Activated CD8-positive, alpha-beta T cell treated with anti-CD3 and anti-CD28 coated beads, Interleukin-2, amount 10 ng/mL, durations not matched to agents 7 days and 5 days (primary cell): Measurements from ENCODE around the gene VTI1A. TPM values are rescaled to one million over a fixed set of nuclear protein-coding genes. Genes with fewer than 3 reads are reported as not detected.
A peak's percentile ranks its signal among the peaks of the same experiment; 100 is the strongest.
"Not testable (repeated sequence)": the region's sequence is repeated elsewhere in the genome, so short reads cannot be mapped to it uniquely, and the experiment has no call there.

ENCODE experiments used
- ATAC-seq: fragments of 150-1000 bp; cut with Tn5 transposase; one replicate; pipeline ENCODE4 v1.10.0; 2021; ENCODE audit warnings: moderate library complexity
- CTCF ChIA-PET: fragments of 350-600 bp; sonication (Branson Sonifier 250); formaldehyde crosslinking; loops from one replicate; lab custom pipeline; 2021; ENCODE audit warnings: antibody characterized with exemption; lab: Charles Lee
- POLR2A ChIA-PET: fragments of 350-600 bp; sonication (Branson Sonifier 250); formaldehyde crosslinking; loops from one replicate; lab custom pipeline; 2021; ENCODE audit warnings: antibody characterized with exemption; lab: Charles Lee
- DNase-seq: peaks from one replicate; pipeline ENCODE4 v3.0.0-alpha.2; 2020
- H3K27ac Mint-ChIP-seq: one replicate; pipeline ENCODE4 v1.8.0; 2021; ENCODE audit warnings: mild to moderate bottlenecking, mixed read lengths
- H3K27me3 Mint-ChIP-seq: one replicate; pipeline ENCODE4 v1.8.0; 2021; ENCODE audit warnings: low read depth, mixed read lengths
- H3K36me3 Mint-ChIP-seq: one replicate; pipeline ENCODE4 v1.8.0; 2021; ENCODE audit warnings: low read depth, mixed read lengths
- H3K4me1 Mint-ChIP-seq: one replicate; pipeline ENCODE4 v1.8.0; 2021; ENCODE audit warnings: low read depth, mixed read lengths
- H3K4me3 Mint-ChIP-seq: one replicate; pipeline ENCODE4 v1.8.0; 2021; ENCODE audit warnings: mild to moderate bottlenecking, mixed read lengths
- H3K9me3 Mint-ChIP-seq: one replicate; pipeline ENCODE4 v1.8.0; 2022; ENCODE audit warnings: mixed read lengths; ENCODE audit not compliant: insufficient read depth
- total RNA-seq, 2 experiments: library from RNA; stranded (reverse); gene quantifications; one replicate each; pipeline ENCODE4 v1.2.3, GENCODE V29; 2021

The VTI1A gene
- total RNA-seq, 2 experiments from 2014 or later, result 40.2 to 43.7 TPM

GRCh38 chr10:112716076-112716475 lies 269.1 kb downstream of the VTI1A start:
- no peak overlapping the region for H3K4me3 Mint-ChIP-seq
- H3K36me3 Mint-ChIP-seq, result peaks cover 8% of the 10 kb centered on the region
- H3K27ac Mint-ChIP-seq, result no peak overlapping the region
- no peaks in the 10 kb centered on the region for H3K27me3 Mint-ChIP-seq
- no peaks in the 10 kb centered on the region for H3K4me1 Mint-ChIP-seq
- ATAC-seq (no peak), DNase-seq (no peak)
- H3K9me3 Mint-ChIP-seq, result no peaks in the 10 kb centered on the region
- POLR2A ChIA-PET, result no interaction called here
- CTCF ChIA-PET, result no interaction called here

- no peak for DNase-seq
- ATAC-seq, result no peak
- Mint-ChIP-seq H3K36me3 (peaks cover 6% of the 10 kb centered on the region), H3K27me3 (no peaks in the 10 kb centered on the region), H3K4me3 (no peak overlapping the region), H3K9me3 (no peaks in the 10 kb centered on the region), H3K4me1 (no peaks in the 10 kb centered on the region), H3K27ac (no peak overlapping the region)
- ChIA-PET POLR2A (no interaction called here), CTCF (no interaction called here)
These were observed 270.0 kb downstream of the VTI1A start for GRCh38 chr10:112716924-112717413.

DNA sequence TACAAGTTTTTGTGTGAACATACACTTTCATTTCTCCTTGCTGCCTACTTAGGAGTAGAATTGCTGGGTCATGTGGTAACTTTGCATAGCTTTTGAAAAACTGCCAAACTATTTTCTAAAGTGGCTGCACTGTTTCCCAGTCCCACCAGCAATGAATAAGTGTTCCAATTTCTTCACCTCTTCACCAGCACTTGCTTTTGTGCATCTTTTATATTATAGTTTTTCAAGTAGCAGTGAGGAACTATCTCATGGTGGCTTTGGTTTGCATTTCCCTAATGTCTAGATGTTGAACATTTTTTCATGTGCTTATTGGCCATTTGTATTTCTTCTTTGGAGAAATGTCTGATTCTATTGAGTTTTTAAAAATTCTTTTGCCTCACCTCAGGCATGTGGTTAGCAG lies 273.2 kb downstream of the VTI1A start:
- CTCF ChIA-PET, result interaction anchor here (0.9 to 3.6 kb wide), 3 partner anchors 10 to 665 kb away, joined by 3 to 19 read pairs (median 3); no protein-coding TSS in a partner anchor
- no peak for ATAC-seq
- Mint-ChIP-seq H3K4me3 (no peak overlapping the region), H3K4me1 (no peaks in the 10 kb centered on the region), H3K27me3 (no peaks in the 10 kb centered on the region), H3K27ac (no peak overlapping the region), H3K36me3 (peaks cover 6% of the 10 kb centered on the region), H3K9me3 (no peaks in the 10 kb centered on the region)
- POLR2A ChIA-PET, result no interaction called here
- DNase-seq, result no peak

DNA sequence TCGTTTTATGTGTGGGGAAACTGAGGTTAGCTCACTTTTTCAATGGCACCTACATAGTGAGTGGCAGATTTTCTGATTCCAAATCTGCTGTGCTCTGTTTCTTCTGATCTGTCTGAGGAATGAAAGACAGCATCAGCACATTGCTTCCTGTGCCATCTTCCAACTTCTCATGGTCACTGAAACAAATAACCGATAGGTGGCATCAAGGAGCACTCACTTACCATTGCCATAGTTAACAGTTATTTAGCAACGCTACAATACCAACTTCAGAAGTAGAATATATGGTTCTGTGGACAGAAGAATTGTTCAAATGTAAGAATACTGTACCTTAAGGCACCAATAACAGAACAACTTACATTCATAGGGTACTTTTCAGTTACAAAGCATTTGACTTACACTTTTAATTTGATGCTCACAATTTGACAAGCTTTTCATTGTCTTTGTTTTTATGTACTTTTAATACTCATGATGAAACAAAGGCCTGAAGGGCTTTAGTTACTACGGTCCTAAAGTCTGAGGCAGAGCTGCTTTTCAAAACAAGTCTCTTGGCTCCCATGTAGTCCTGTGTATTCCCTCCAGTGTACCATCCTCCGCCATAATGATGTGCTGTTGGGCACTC lies 274.2 kb downstream of the VTI1A start:
- Mint-ChIP-seq H3K4me3 (no peak overlapping the region), H3K27me3 (no peaks in the 10 kb centered on the region), H3K36me3 (no peaks in the 10 kb centered on the region), H3K9me3 (no peaks in the 10 kb centered on the region), H3K4me1 (no peaks in the 10 kb centered on the region), H3K27ac (no peak overlapping the region)
- DNase-seq (peak; percentile 35), ATAC-seq (no peak)
- POLR2A ChIA-PET, result no interaction called here
- CTCF ChIA-PET, result interaction anchor here (0.9 to 3.6 kb wide), 9 partner anchors 9 to 664 kb away, joined by 3 to 19 read pairs (median 4); no protein-coding TSS in a partner anchor

DNA sequence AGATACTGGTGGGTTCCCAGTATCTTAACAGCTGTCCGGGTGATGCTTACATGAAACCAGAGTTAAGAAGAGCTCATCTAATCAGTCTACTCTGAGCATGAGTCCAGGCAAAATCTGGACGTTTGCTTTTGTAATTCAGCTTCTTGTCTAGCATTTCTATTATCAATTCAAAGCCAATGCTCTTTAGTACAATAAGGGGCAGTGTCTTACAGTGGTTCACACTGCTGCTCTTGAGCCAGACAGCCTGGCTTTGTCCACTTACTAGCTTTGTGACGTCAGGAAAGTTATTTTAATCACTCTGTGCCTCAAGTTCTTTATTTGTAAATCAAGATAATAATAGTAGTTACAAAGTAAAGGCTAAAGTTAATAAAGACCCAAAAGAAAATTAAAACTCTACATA lies 275.7 kb downstream of the VTI1A start:
- POLR2A ChIA-PET, result no interaction called here
- Mint-ChIP-seq H3K27me3 (no peaks in the 10 kb centered on the region), H3K9me3 (no peaks in the 10 kb centered on the region), H3K4me3 (no peak overlapping the region), H3K27ac (no peak overlapping the region), H3K4me1 (no peaks in the 10 kb centered on the region), H3K36me3 (no peaks in the 10 kb centered on the region)
- DNase-seq (no peak), ATAC-seq (no peak)
- CTCF ChIA-PET, result interaction anchor here (2.4 to 3.6 kb wide), 2 partner anchors 247 to 663 kb away, joined by 9 to 19 read pairs; no protein-coding TSS in a partner anchor

- DNase-seq (no peak), ATAC-seq (no peak)
- H3K9me3 Mint-ChIP-seq, result no peaks in the 10 kb centered on the region
- H3K27me3 Mint-ChIP-seq, result no peaks in the 10 kb centered on the region
- H3K36me3 Mint-ChIP-seq, result no peaks in the 10 kb centered on the region
- ChIA-PET CTCF (no interaction called here), POLR2A (no interaction called here)
- H3K27ac Mint-ChIP-seq, result no peak overlapping the region
- H3K4me1 Mint-ChIP-seq, result no peaks in the 10 kb centered on the region
- no peak overlapping the region for H3K4me3 Mint-ChIP-seq
These were observed 276.9 kb downstream of the VTI1A start for GRCh38 chr10:112723876-112724275.

- POLR2A ChIA-PET, result no interaction called here
- DNase-seq, result no peak
- H3K4me1 Mint-ChIP-seq, result no peaks in the 10 kb centered on the region
- CTCF ChIA-PET, result interaction anchor here (1.6 kb wide), 1 partner anchor 839 kb away, joined by 4 read pairs; no protein-coding TSS in a partner anchor
- no peaks in the 10 kb centered on the region for H3K27me3 Mint-ChIP-seq
- H3K27ac Mint-ChIP-seq, result no peak overlapping the region
- H3K4me3 Mint-ChIP-seq, result no peak overlapping the region
- no peaks in the 10 kb centered on the region for H3K36me3 Mint-ChIP-seq
- no peaks in the 10 kb centered on the region for H3K9me3 Mint-ChIP-seq
- no peak for ATAC-seq
These were observed 277.5 kb downstream of the VTI1A start for GRCh38 chr10:112724404-112724991.

GRCh38 chr10:112728118-112728883 lies 281.3 kb downstream of the VTI1A start:
- no peak for ATAC-seq
- no peak for DNase-seq
- no peak overlapping the region for H3K4me3 Mint-ChIP-seq
- POLR2A ChIA-PET, result interaction anchor here (0.7 kb wide), 1 partner anchor 127 kb away, joined by 3 read pairs; no protein-coding TSS in a partner anchor
- H3K27me3 Mint-ChIP-seq, result no peaks in the 10 kb centered on the region
- H3K36me3 Mint-ChIP-seq, result no peaks in the 10 kb centered on the region
- CTCF ChIA-PET, result interaction anchor here (0.7 kb wide), 1 partner anchor 11 kb away, joined by 4 read pairs; no protein-coding TSS in a partner anchor
- no peaks in the 10 kb centered on the region for H3K4me1 Mint-ChIP-seq
- no peaks in the 10 kb centered on the region for H3K9me3 Mint-ChIP-seq
- no peak overlapping the region for H3K27ac Mint-ChIP-seq

DNA sequence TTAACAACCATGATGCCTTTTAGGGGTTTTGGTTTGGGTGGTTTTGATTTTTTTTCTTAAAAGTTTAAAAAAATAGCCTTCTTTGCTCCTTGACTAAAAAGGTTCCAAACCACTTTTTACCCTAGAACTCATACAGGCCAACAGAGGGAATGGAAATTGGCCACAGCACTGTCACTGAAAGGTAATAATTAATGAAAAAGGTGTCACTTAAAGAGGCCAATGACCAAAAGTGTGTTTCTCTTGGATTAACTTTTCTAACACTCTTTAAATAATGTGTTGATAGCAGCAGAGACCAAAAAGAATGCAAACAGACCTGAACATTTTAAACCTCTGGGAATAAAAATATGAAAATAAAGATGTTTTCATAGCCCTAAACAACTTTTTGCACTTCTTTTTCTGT lies 282.0 kb downstream of the VTI1A start:
- ChIA-PET CTCF (no interaction called here), POLR2A (interaction anchor here (0.7 kb wide), 1 partner anchor 127 kb away, joined by 3 read pairs; no protein-coding TSS in a partner anchor)
- Mint-ChIP-seq H3K4me3 (no peak overlapping the region), H3K9me3 (no peaks in the 10 kb centered on the region), H3K27ac (no peak overlapping the region), H3K4me1 (no peaks in the 10 kb centered on the region), H3K36me3 (no peaks in the 10 kb centered on the region), H3K27me3 (no peaks in the 10 kb centered on the region)
- ATAC-seq (no peak), DNase-seq (no peak)

DNA sequence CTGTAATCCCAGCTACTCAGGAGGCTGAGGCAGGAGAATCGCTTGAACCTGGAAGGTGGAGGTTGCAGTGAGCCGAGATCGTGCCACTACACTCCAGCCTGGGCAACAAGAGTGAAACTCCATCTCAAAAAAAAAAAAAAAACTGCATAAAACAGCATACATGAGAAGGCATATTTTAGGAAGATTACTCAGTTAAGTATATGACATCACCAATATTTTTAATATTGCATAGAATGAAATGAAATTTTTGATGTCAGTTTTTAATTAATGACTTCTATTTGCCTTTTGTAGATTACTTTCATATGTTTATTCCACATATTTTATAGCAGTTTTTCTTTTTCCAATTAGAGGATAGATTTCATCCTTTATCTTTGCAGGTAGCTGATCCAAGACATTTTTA lies 284.4 kb downstream of the VTI1A start:
- DNase-seq, POLR2A ChIA-PET, H3K27ac Mint-ChIP-seq, CTCF ChIA-PET, H3K4me3 Mint-ChIP-seq, H3K9me3 Mint-ChIP-seq, ATAC-seq, H3K4me1 Mint-ChIP-seq, H3K27me3 Mint-ChIP-seq, H3K36me3 Mint-ChIP-seq: not testable (repeated sequence)

DNA sequence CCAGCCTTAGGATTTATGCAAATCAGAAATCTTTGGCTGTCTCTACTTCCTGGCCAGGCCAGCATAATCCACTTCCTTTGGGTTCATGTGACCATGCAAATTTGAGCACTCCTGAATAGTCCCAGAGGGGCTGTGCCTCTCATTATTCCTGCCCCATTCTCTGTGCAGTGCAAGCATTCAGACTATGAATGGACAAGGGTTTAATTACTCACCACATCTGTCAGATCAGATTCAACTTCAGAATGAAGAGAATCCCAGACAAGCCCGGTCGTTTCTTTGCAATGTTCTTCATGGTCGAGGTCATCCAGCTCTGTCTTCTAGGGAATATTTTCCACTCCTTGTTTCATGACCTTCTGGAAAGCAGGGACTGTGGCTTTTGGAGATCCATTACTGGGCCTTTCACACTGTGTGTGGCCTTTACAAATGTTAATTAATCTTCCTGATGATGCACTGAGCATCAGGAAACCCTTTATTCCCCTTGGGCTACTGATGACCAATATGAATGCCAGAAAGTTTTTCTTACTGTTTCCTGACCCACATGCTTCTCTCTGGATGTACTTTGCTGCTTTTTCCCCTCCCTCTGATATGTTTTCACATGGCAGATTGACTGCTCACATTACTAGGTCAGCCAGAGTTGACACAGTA lies 285.4 kb downstream of the VTI1A start:
- POLR2A ChIA-PET, result no interaction called here
- Mint-ChIP-seq H3K4me3 (no peak overlapping the region), H3K36me3 (peaks cover 2% of the 10 kb centered on the region), H3K4me1 (no peaks in the 10 kb centered on the region), H3K27me3 (no peaks in the 10 kb centered on the region), H3K9me3 (no peaks in the 10 kb centered on the region), H3K27ac (no peak overlapping the region)
- CTCF ChIA-PET, result no interaction called here
- no peak for ATAC-seq
- DNase-seq, result no peak
